CD14-positive monocyte (primary cell): Measurements from ENCODE around the gene C1QTNF8. TPM values are rescaled to one million over a fixed set of nuclear protein-coding genes. Genes with fewer than 3 reads are reported as not detected.

Experiments
- DNase-seq, 3 donors: peaks; one replicate each; pipeline ENCODE4 v3.0.0-alpha.2; 2011 to 2022
- H2AFZ ChIP-seq: 2 replicates; pipeline ENCODE4 v1.6.0; 2012; ENCODE audit warnings: mild to moderate bottlenecking, low read depth, low read length, inconsistent platforms; ENCODE audit not compliant: insufficient read depth, poor library complexity, severe bottlenecking
- H3K27ac ChIP-seq, 2 donors: 1 replicate in 1 of 2; 2 replicates in 1 of 2; pipeline ENCODE4 v1.5.1; 2012 to 2013; ENCODE audit warnings: low read length in 2 of 2, control low read depth in 1 of 2, inconsistent platforms in 1 of 2, low read depth in 1 of 2, mild to moderate bottlenecking in 1 of 2
- H3K27me3 ChIP-seq, 2 donors: one replicate each; pipeline versions ENCODE4 v1.6.0 to v1.6.1; 2011 to 2013; ENCODE audit warnings: low read length in 2 of 2; ENCODE audit not compliant: control insufficient read depth in 2 of 2, insufficient read depth in 2 of 2
- H3K36me3 ChIP-seq, 2 donors: replicated peaks in 1 of 2; 1 replicate in 1 of 2; 2 replicates in 1 of 2; pipeline versions ENCODE4 v1.5.1 to v1.6.1; 2012 to 2013; ENCODE audit warnings: low read length in 2 of 2, control low read depth in 1 of 2, inconsistent platforms in 1 of 2, mild to moderate bottlenecking in 1 of 2; ENCODE audit not compliant: insufficient read depth in 2 of 2, control insufficient read depth in 1 of 2
- H3K4me1 ChIP-seq, 2 donors: 1 replicate in 1 of 2; 2 replicates in 1 of 2; pipeline versions ENCODE4 v1.5.1 to v1.6.1; 2012 to 2013; ENCODE audit warnings: low read length in 2 of 2, control low read depth in 1 of 2, inconsistent platforms in 1 of 2, mild to moderate bottlenecking in 1 of 2, moderate library complexity in 1 of 2; ENCODE audit not compliant: insufficient read depth in 2 of 2, control insufficient read depth in 1 of 2
- H3K4me2 ChIP-seq: replicated peaks from 2 replicates; pipeline ENCODE3; 2012; ENCODE audit warnings: low read length, moderate library complexity, mild to moderate bottlenecking; ENCODE audit not compliant: poor library complexity, severe bottlenecking; ENCODE audit errors: extremely low read depth
- H3K4me3 ChIP-seq, 3 experiments: fragments of 200-600 bp in 1 of 3; sonication (generic) in 1 of 3; replicated peaks in 1 of 3; 1 replicate in 2 of 3; 2 replicates in 1 of 3; pipeline ENCODE4 v1.5.1; 2011 to 2013; ENCODE audit warnings: low read length in 3 of 3, mild to moderate bottlenecking in 3 of 3, control low read depth in 2 of 3, low read depth in 2 of 3, inconsistent platforms in 1 of 3, moderate library complexity in 1 of 3
- H3K79me2 ChIP-seq: 2 replicates; pipeline ENCODE4 v1.6.0; 2012; ENCODE audit warnings: mild to moderate bottlenecking, control low read depth, inconsistent platforms, low read length, moderate library complexity; ENCODE audit not compliant: insufficient read depth
- H3K9ac ChIP-seq: 2 replicates; pipeline ENCODE4 v1.6.0; 2017; ENCODE audit warnings: low read length, mild to moderate bottlenecking; ENCODE audit not compliant: insufficient read depth, poor library complexity, severe bottlenecking
- H3K9me3 ChIP-seq, 2 donors: replicated peaks in 1 of 2; 1 replicate in 1 of 2; 2 replicates in 1 of 2; pipeline versions ENCODE4 v1.5.1 to v1.6.1; 2012 to 2013; ENCODE audit warnings: low read length in 2 of 2, control low read depth in 1 of 2; ENCODE audit not compliant: control insufficient read depth in 1 of 2, insufficient read depth in 1 of 2
- H4K20me1 ChIP-seq: 2 replicates; pipeline ENCODE4 v1.6.0; 2012; ENCODE audit warnings: mild to moderate bottlenecking, low read length, control low read depth, moderate library complexity; ENCODE audit not compliant: insufficient read depth
- H3K27ac Mint-ChIP-seq, 7 donors: one replicate each; pipeline ENCODE4 v1.8.0; 2020; ENCODE audit warnings: mild to moderate bottlenecking in 7 of 7, mixed read lengths in 7 of 7, moderate library complexity in 6 of 7, inconsistent platforms in 2 of 7
- H3K27me3 Mint-ChIP-seq, 3 donors: one replicate each; pipeline ENCODE4 v1.8.0; 2021 to 2022; ENCODE audit warnings: low read depth in 3 of 3, mild to moderate bottlenecking in 3 of 3, mixed read lengths in 3 of 3, moderate library complexity in 3 of 3, inconsistent platforms in 1 of 3
- H3K36me3 Mint-ChIP-seq, 2 donors: one replicate each; pipeline ENCODE4 v1.8.0; 2020; ENCODE audit warnings: mixed read lengths in 2 of 2, inconsistent platforms in 1 of 2, mild to moderate bottlenecking in 1 of 2
- H3K4me1 Mint-ChIP-seq: one replicate; pipeline ENCODE4 v1.8.0; 2020; ENCODE audit warnings: mild to moderate bottlenecking, mixed read lengths
- H3K4me3 Mint-ChIP-seq, 2 donors: one replicate each; pipeline ENCODE4 v1.8.0; 2020; ENCODE audit warnings: mild to moderate bottlenecking in 2 of 2, mixed read lengths in 2 of 2, moderate library complexity in 1 of 2
- H3K9me3 Mint-ChIP-seq, 7 donors: one replicate each; pipeline ENCODE4 v1.8.0; 2020 to 2022; ENCODE audit warnings: mixed read lengths in 7 of 7, mild to moderate bottlenecking in 6 of 7, moderate library complexity in 6 of 7, inconsistent platforms in 2 of 7
- CTCF ChIP-seq: fragments of 200-600 bp; IDR thresholded peaks from one replicate; pipeline ENCODE4 v1.8.0; 2022; ENCODE audit warnings: antibody characterized with exemption, mild to moderate bottlenecking
- WGBS: methylation state at CpG from one replicate; pipeline ENCODE4 v1.1.5; 2013; ENCODE audit warnings: missing lambda C conversion rate; ENCODE audit not compliant: insufficient coverage; 5-methylcytosine and 5-hydroxymethylcytosine counted together
- intact Hi-C, 2 donors: fragments of 100-400 bp; cut with micrococcal nuclease; formaldehyde crosslinking; loops; one replicate each; pipeline versions ENCODE4 v1.15.0 to v1.15.1; 2023
- polyA plus RNA-seq, 3 donors: library from polyadenylated mRNA; depleted of rRNA in 1 of 3; unstranded in 2 of 3; stranded (reverse) in 1 of 3; fragments of 300-500 nt in 2 of 3; fragments of >200 nt in 1 of 3; fragmentation: Illumina TruSeq in 2 of 3; gene quantifications; 1 replicate in 2 of 3; 2 replicates in 1 of 3; pipeline ENCODE4 v1.2.3, GENCODE V29; 2012 to 2021

Gene C1QTNF8
- polyA plus RNA-seq, 3 donors: not detected

GRCh38 chr16:1119129-1119528 is 23.1 kb upstream of the C1QTNF8 start:
- Histone ChIP-seq H3K4me2 (no peak overlapping the region), H3K4me1 (no peaks in the 10 kb centered on the region), H3K79me2 (no peaks in the 10 kb centered on the region), H3K27me3 (no peaks in the 10 kb centered on the region), H3K4me3 (no peak overlapping the region), H3K27ac (no peak overlapping the region), H3K9ac (no peak overlapping the region), H4K20me1 (no peaks in the 10 kb centered on the region), H3K36me3 (no peaks in the 10 kb centered on the region), H3K9me3 (no peaks in the 10 kb centered on the region), H2AFZ (no peak overlapping the region)
- Mint-ChIP-seq H3K27ac (no peak overlapping the region), H3K4me3 (no peak overlapping the region), H3K4me1 (no peaks in the 10 kb centered on the region), H3K36me3 (no peaks in the 10 kb centered on the region), H3K27me3 (peaks cover 2 to 11% (median 3%) of the 10 kb centered on the region in 3 donors), H3K9me3 (no peaks in the 10 kb centered on the region)
- TF ChIP-seq CTCF: no peak
- intact Hi-C loops: no loop called here
- no peak for DNase-seq
- 80% methylated on average over 10 of the region's 19 CpGs for WGBS

GRCh38 chr16:1117926-1118325 is 21.9 kb upstream of the C1QTNF8 start:
- no peaks in the 10 kb centered on the region for H3K4me1 Mint-ChIP-seq
- peaks cover 2 to 11% (median 5%) of the 10 kb centered on the region in 3 donors for H3K27me3 Mint-ChIP-seq
- H3K4me3 Mint-ChIP-seq: no peak overlapping the region
- WGBS: 86% methylated on average over 15 of the region's 19 CpGs
- no peaks in the 10 kb centered on the region for H3K4me1 ChIP-seq
- H3K27ac ChIP-seq: no peak overlapping the region
- no peaks in the 10 kb centered on the region for H4K20me1 ChIP-seq
- H3K27me3 ChIP-seq: no peaks in the 10 kb centered on the region
- H3K4me2 ChIP-seq: no peak overlapping the region
- H2AFZ ChIP-seq: no peak overlapping the region
- no peaks in the 10 kb centered on the region for H3K9me3 ChIP-seq
- TF ChIP-seq CTCF: no peak
- no peaks in the 10 kb centered on the region for H3K79me2 ChIP-seq
- no peaks in the 10 kb centered on the region for H3K36me3 Mint-ChIP-seq
- intact Hi-C loops: no loop called here
- no peak overlapping the region for H3K27ac Mint-ChIP-seq
- H3K4me3 ChIP-seq: no peak overlapping the region
- DNase-seq: no peak
- no peaks in the 10 kb centered on the region for H3K9me3 Mint-ChIP-seq
- no peak overlapping the region for H3K9ac ChIP-seq
- H3K36me3 ChIP-seq: no peaks in the 10 kb centered on the region
